Mucosa of descending colon (tissue), 3 donors: ENCODE measurements around the gene CNKSR2. TPM values are rescaled to one million over a fixed set of nuclear protein-coding genes. Genes with fewer than 3 reads are reported as not detected.

ENCODE experiments used
- ATAC-seq: fragments of 200-7000 bp; cut with Tn5 transposase; one replicate; pipeline ENCODE4 v1.9.1; 2020; ENCODE audit warnings: mild to moderate bottlenecking, moderate library complexity
- DNase-seq, 3 donors: peaks; one replicate each; pipeline ENCODE4 v3.0.0-alpha.2; 2020
- H3K36me3 ChIP-seq: fragments of 200-600 bp; one replicate; pipeline ENCODE4 v1.8.0; 2021; ENCODE audit warnings: low read depth, mild to moderate bottlenecking
- H3K4me1 ChIP-seq: fragments of 200-600 bp; one replicate; pipeline ENCODE4 v1.8.0; 2021; ENCODE audit warnings: low read depth, mild to moderate bottlenecking
- H3K4me3 ChIP-seq: fragments of 200-600 bp; one replicate; pipeline ENCODE4 v1.8.0; 2021; ENCODE audit warnings: mild to moderate bottlenecking
- H3K9me3 ChIP-seq: fragments of 200-600 bp; one replicate; pipeline ENCODE4 v1.8.0; 2021; ENCODE audit warnings: mild to moderate bottlenecking
- intact Hi-C, 2 donors: fragments of 100-400 bp; cut with DNase I in 1 of 2; cut with micrococcal nuclease in 1 of 2; formaldehyde crosslinking; loops; one replicate each; pipeline versions ENCODE4 v1.11.0 to v1.11.1; 2022; cut with DNase I, micrococcal nuclease
- total RNA-seq, 3 donors: library from RNA; stranded (reverse); fragmentation: NEBNext Ultra II Directional in 2 of 3; extraction: Animal tissue kit (Norgen Biotek cat#: 25700) in 2 of 3; gene quantifications; one replicate each; pipeline versions ENCODE4 v1.2.1 to v1.2.4, GENCODE V29; 2021 to 2023
- TF ChIP-seq, protein P1 (sequence below): fragments of 200-600 bp; IDR thresholded peaks from one replicate; pipeline ENCODE4 v1.8.0; 2022; ENCODE audit warnings: antibody characterized with exemption, mild to moderate bottlenecking
- donor health status: DM: no; HTN: no; CAD: no; lungs with moderate emphysema.
- donor health status: DM: no; HTN: no; CAD: no.
- donor health status: DM: no; HTN: yes; CAD: no.

Gene CNKSR2
- total RNA-seq, 3 donors from 2014 or later = 0.23 to 2.4 (median 0.67) TPM

DNA sequence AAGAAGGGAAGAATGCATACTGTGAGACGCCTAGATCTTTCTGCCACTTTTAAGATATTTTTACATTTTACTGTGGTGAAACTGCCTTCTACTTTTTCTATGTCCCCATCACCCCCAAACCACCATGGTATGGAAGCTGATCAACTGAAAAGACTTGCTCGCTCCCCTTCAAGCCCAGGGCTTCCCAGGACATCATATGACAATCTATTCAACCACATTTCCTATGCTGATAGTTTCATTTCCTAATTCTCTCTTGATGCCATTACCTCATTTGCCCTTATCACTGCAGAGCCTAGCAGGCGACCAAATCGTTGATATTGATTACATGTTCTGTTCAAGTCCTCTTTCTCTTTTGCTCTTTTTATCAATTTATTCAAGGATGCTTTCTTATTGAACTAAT, 324.1 kb downstream of the CNKSR2 start:
- Histone ChIP-seq H3K4me3 (no peak overlapping the region), H3K4me1 (no peaks in the 10 kb centered on the region), H3K9me3 (no peaks in the 10 kb centered on the region), H3K36me3 (no peaks in the 10 kb centered on the region)
- no peak for DNase-seq
- no peak for ATAC-seq
- TF ChIP-seq, protein P1, sequence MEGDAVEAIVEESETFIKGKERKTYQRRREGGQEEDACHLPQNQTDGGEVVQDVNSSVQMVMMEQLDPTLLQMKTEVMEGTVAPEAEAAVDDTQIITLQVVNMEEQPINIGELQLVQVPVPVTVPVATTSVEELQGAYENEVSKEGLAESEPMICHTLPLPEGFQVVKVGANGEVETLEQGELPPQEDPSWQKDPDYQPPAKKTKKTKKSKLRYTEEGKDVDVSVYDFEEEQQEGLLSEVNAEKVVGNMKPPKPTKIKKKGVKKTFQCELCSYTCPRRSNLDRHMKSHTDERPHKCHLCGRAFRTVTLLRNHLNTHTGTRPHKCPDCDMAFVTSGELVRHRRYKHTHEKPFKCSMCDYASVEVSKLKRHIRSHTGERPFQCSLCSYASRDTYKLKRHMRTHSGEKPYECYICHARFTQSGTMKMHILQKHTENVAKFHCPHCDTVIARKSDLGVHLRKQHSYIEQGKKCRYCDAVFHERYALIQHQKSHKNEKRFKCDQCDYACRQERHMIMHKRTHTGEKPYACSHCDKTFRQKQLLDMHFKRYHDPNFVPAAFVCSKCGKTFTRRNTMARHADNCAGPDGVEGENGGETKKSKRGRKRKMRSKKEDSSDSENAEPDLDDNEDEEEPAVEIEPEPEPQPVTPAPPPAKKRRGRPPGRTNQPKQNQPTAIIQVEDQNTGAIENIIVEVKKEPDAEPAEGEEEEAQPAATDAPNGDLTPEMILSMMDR = no peak
- intact Hi-C loops = no loop called here

DNA sequence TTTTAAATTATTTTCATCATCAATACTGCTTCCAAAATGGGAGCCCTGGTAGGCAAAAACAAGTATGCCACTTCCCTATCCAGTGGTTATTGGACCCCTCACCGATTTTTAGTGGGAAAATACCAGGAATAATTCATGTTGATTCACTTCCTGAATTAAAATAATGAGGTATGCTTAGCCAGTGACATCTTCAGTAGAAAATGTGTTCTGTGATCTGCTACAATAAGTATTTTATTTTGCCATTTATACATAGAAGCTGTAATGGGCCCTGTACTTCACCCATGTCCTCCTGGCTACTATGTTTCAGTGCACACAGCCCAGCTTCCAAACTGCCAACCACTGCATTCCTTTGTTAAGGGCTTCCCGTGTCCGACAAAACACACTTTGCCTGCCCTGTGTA, 324.9 kb downstream of the CNKSR2 start:
- H3K4me3 ChIP-seq = no peak overlapping the region
- TF ChIP-seq, protein P1 = no peak
- DNase-seq = no peak
- intact Hi-C loops = no loop called here
- no peaks in the 10 kb centered on the region for H3K36me3 ChIP-seq
- H3K9me3 ChIP-seq = no peaks in the 10 kb centered on the region
- no peaks in the 10 kb centered on the region for H3K4me1 ChIP-seq
- ATAC-seq = no peak

DNA sequence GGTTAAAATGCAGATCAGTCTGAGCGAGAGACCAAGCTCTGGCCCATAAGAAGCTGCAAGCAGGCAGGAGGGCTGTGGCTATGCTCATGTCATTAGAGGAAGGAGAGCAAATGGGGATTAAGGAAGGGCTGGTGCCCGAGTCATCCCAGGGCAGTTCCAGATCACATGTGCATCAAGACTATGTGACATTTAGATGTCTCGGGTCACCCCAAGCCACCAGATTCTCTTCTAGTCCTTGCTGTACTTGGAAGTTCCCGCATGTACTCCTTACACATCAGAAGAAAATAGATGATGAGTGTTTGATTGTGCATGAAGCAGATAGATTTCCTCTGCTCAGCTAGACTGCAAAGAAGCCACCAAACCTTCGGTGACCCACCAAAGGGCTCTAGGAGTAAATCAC, 326.1 kb downstream of the CNKSR2 start:
- DNase-seq = no peak
- Histone ChIP-seq H3K4me3 (no peak overlapping the region), H3K9me3 (no peaks in the 10 kb centered on the region), H3K36me3 (no peaks in the 10 kb centered on the region), H3K4me1 (no peaks in the 10 kb centered on the region)
- no peak for ATAC-seq
- TF ChIP-seq, protein P1 = no peak
- intact Hi-C loops = no loop called here

DNA sequence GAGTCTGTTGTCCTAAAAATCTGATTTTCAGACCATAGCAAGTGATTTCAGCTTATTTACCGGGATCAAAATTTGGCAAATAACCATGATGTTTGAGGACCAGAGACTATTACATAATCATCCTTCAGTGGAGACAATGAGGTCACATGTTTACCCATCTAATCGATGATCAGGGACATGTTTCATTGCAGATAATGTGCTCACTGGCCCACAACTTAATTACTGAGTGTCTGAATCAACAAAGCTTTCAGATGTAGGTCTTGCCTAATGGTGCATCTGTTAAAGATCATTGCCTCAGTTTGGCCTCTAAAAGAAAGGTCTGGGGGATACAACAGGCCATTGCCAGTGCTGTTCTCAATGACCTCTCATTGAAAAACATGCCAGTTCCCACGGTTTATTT, 326.7 kb downstream of the CNKSR2 start:
- TF ChIP-seq, protein P1 = no peak
- no peaks in the 10 kb centered on the region for H3K9me3 ChIP-seq
- ATAC-seq (no peak), DNase-seq (no peak)
- intact Hi-C loops = no loop called here
- no peak overlapping the region for H3K4me3 ChIP-seq
- no peaks in the 10 kb centered on the region for H3K4me1 ChIP-seq
- no peaks in the 10 kb centered on the region for H3K36me3 ChIP-seq

DNA sequence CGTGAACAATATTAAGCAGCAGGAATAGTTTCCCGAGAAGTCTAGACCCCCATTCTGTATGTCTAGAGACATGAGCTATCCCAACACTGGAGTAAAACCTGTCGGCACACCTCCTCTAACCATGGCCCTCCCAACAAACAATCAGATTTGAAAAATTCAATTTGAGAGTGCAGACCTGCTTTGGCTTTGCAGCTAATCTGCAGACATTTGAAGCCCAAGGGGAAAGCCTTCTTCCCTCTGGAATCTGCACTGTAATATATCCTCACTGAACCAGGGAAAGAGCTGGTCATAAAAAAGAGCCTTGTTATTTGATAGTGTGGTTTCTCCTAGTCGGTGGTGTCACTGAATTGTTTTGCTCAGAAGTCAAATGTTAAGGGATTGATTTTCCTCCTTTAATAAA, 328.5 kb downstream of the CNKSR2 start:
- ATAC-seq (no peak), DNase-seq (no peak)
- TF ChIP-seq, protein P1 = no peak
- Histone ChIP-seq H3K36me3 (no peaks in the 10 kb centered on the region), H3K4me1 (no peaks in the 10 kb centered on the region), H3K9me3 (no peaks in the 10 kb centered on the region), H3K4me3 (no peak overlapping the region)
- intact Hi-C loops = no loop called here
